ENCODE data around the gene CEP97. TPM values are rescaled to one million over a fixed set of nuclear protein-coding genes. Genes with fewer than 3 reads are reported as not detected.
A peak's percentile ranks its signal among the peaks of the same experiment; 100 is the strongest.

The CEP97 gene
- total RNA-seq, 2 experiments from 2014 or later = 23.3 to 26.2 TPM

DNA sequence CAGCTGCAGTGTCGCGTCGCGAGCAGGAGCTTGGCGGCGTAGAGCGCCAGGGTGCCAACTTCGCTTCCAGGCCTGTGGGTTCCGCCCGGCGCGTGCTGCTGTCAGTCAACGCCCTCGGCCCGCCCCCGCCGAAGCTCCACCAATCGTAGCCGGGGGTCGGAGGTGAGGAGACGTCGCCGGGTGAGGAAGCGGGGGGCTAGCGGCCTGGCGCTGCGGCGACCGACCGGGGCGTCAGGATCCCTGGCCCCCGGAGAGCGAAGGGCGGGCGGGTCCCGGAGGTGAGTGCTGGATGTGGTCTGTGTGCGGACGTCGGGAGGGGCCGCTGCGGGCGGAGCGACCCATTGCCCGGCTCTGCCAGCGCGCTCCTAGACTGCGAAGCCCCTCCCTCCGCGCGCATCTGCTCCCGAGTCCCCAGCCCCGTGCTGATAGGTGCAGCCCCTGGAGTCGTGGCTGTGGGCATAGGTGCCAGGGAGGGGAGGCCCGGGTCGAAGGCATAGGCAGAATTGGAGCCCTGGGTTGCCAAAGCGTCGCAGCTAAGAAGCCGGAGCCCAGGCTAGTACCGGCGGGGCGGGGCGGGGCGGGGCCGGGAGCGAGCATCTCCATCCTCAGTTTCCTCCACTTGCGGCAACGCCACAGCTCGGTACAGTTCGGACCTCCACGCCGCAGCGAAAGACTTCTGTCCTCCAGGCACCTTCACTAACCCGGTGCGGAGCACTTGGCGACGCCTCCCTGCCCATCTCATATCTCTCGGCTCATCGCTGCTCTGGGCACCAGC, 54.8 kb downstream of the CEP97 start, which contains the start of gene NXPE3:
TSS of gene NXPE3 (plus strand) at position 165 of the 775 bp plus-strand sequence. CDS start 6,386 bp downstream, outside the sequence.
- peak; percentile 95 for DNase-seq
- Mint-ChIP-seq H3K27ac (peak within 1 kb of the TSS; percentile 97), H3K4me1 (ENCODE audit: low read depth) (peaks cover 48% of the 10 kb centered on the region), H3K27me3 (ENCODE audit: low read depth) (no peaks in the 10 kb centered on the region), H3K9me3 (ENCODE audit: insufficient read depth) (no peaks in the 10 kb centered on the region), H3K4me3 (peak within 1 kb of the TSS; percentile 81), H3K36me3 (ENCODE audit: low read depth) (peaks cover 16% of the 10 kb centered on the region)
- ATAC-seq = peak; percentile 94
- ChIA-PET POLR2A (interaction anchor here (0.6 to 1.8 kb wide), 11 partner anchors 9 to 158 kb away, joined by 3 to 14 read pairs (median 3); partner anchors contain the start of genes CEP97, NFKBIZ and RPL24), CTCF (interaction anchor here (1.0 to 1.7 kb wide), 2 partner anchors 24 to 450 kb away, joined by 3 to 8 read pairs; no protein-coding TSS in a partner anchor)

DNA sequence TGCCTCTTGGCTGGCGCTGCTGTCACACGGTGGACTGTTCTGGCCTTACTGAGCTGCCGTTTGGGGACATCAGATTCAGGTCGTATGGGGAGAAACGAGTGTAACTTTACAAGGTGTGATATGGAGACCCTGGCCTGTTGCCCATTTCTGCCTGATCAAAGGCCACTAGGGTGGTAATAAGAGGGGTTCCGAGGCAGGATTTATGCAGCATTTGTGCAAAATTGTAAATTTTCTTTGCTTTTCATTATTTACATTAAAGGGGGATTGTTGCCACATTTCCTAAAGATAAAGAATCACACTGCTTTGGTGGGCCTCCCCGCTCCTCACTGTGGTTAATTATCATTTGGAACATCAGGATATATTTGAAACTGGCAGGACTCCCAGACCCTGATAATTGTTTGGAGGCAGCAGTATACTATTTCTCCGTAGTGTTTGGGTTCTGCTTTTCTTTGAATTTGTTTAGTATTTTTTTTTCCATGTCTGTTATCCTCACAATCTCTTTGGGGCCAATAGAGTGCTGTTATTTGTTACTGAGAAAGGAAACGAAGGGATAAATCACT, 55.5 kb downstream of the CEP97 start:
- H3K4me1 Mint-ChIP-seq (ENCODE audit: low read depth) = peaks cover 54% of the 10 kb centered on the region
- ATAC-seq = no peak
- H3K27ac Mint-ChIP-seq = peak overlapping the region; percentile 97
- H3K36me3 Mint-ChIP-seq (ENCODE audit: low read depth) = peaks cover 21% of the 10 kb centered on the region
- peak overlapping the region; percentile 81 for H3K4me3 Mint-ChIP-seq
- H3K9me3 Mint-ChIP-seq (ENCODE audit: insufficient read depth) = no peaks in the 10 kb centered on the region
- ChIA-PET POLR2A (interaction anchor here (1.5 to 1.8 kb wide), 3 partner anchors 9 to 55 kb away, joined by 3 to 14 read pairs (median 12); partner anchors contain the start of gene CEP97), CTCF (interaction anchor here (0.7 to 1.7 kb wide), 2 partner anchors 23 to 903 kb away, joined by 3 to 8 read pairs; no protein-coding TSS in a partner anchor)
- no peaks in the 10 kb centered on the region for H3K27me3 Mint-ChIP-seq (ENCODE audit: low read depth)
- DNase-seq = no peak

DNA sequence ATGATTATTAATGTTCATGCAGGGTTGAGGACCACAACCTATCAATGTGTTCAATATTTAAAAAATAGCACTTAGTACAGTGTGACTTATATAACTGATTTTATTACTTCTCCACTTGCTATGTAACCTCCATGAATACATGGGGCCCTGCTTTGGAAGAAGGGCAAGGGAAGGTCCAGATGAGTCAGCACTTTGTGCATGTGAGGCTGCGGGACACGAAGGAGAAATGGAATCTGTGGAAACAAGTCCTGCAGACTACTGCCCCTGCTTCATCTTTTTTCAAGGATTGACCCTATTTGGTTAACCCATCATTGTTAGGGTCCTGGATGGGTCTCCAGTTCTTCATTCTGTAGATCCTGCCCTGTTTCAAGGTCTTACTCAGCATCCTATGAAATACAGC, 56.2 kb downstream of the CEP97 start:
- Mint-ChIP-seq H3K27me3 (ENCODE audit: low read depth) (no peaks in the 10 kb centered on the region), H3K4me1 (ENCODE audit: low read depth) (peaks cover 62% of the 10 kb centered on the region), H3K36me3 (ENCODE audit: low read depth) (peaks cover 27% of the 10 kb centered on the region), H3K4me3 (peak overlapping the region; percentile 81), H3K9me3 (ENCODE audit: insufficient read depth) (no peaks in the 10 kb centered on the region), H3K27ac (no peak overlapping the region)
- POLR2A ChIA-PET = interaction anchor here (0.6 to 1.5 kb wide), 2 partner anchors 8 to 1443 kb away, joined by 3 read pairs; no protein-coding TSS in a partner anchor
- DNase-seq = no peak
- no peak for ATAC-seq
- CTCF ChIA-PET = interaction anchor here (0.7 to 1.4 kb wide), 3 partner anchors 56 to 902 kb away, joined by 3 to 4 read pairs (median 3); partner anchors contain the start of gene CEP97

DNA sequence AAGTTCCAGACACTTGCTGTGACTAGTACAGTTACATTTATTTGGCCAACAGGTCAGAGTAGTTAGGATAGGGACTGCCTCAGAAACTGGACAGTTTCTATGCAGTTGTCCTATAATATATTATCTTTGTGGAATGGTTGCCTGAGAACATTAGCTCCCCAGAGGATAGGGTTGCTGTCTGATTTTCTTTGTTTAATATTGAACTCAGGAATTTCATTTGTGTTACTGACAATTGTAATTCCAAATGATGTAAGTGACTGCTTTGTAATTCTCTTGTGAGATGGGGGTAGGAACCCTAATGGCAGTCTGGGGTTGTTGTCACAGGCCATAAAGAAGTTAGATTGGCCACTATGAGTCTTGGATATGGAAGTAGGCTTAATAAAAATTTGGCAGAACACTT, 56.8 kb downstream of the CEP97 start:
- CTCF ChIA-PET = interaction anchor here (0.7 to 1.4 kb wide), 2 partner anchors 56 to 96 kb away, joined by 3 to 4 read pairs; partner anchors contain the start of gene CEP97
- POLR2A ChIA-PET = interaction anchor here (1.2 kb wide), 1 partner anchor 95 kb away, joined by 4 read pairs; the partner anchor contains the start of gene RPL24
- H3K36me3 Mint-ChIP-seq (ENCODE audit: low read depth) = peaks cover 32% of the 10 kb centered on the region

DNA sequence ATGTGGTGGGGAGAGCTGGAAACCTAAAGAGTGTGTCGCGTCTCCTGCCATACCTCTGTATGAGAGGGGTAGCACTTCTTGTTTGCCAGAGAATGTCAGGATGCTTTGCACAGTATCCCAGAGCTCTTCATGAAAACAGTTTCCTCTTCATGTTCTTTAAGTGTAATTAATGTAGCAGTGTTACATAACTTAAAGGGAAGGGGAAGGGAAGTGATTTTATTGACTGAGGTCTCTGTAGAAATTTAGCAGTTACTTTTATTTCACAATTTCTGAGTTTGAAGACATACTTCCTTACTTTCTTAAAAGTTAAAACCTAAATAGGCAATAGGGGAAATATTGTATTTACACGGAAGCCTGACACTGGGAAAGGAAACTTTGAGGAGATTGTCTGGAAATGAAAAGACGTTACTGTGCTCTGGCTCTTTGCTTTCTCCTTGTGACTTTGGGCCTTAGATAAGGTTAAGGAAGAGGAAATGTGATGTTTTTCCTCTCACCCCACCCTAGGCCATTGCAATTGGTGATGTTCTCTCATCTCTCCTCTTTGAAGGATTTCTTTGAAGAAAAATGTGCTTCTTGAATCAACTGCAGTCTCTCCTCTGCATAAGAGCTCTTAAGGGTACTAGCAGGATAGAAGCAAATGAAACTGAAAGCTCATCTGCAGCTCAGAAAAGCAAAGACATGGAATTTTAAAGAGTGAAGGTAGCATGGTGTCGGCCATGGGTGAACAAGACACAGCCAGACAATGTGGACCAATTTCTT, 60.6 kb downstream of the CEP97 start:
- DNase-seq (no peak), ATAC-seq (peak; percentile 75)
- Mint-ChIP-seq H3K27ac (peak overlapping the region; percentile 85), H3K36me3 (ENCODE audit: low read depth) (peaks cover 67% of the 10 kb centered on the region), H3K4me3 (peak overlapping the region; percentile 44), H3K4me1 (ENCODE audit: low read depth) (peaks cover 50% of the 10 kb centered on the region), H3K27me3 (ENCODE audit: low read depth) (no peaks in the 10 kb centered on the region), H3K9me3 (ENCODE audit: insufficient read depth) (no peaks in the 10 kb centered on the region)
- CTCF ChIA-PET = interaction anchor here (0.6 to 4.1 kb wide), 5 partner anchors 18 to 440 kb away, joined by 3 to 22 read pairs (median 4); partner anchors contain the start of genes CEP97 and TRMT10C
- POLR2A ChIA-PET = interaction anchor here (0.9 to 2.7 kb wide), 3 partner anchors 43 to 99 kb away, joined by 3 to 7 read pairs (median 3); partner anchors contain the start of gene RPL24

More for the DNA sequence above, 56.8 kb downstream of the CEP97 start:
- Mint-ChIP-seq H3K27me3 (ENCODE audit: low read depth) (no peaks in the 10 kb centered on the region), H3K27ac (no peak overlapping the region), H3K9me3 (ENCODE audit: insufficient read depth) (no peaks in the 10 kb centered on the region), H3K4me3 (no peak overlapping the region), H3K4me1 (ENCODE audit: low read depth) (peaks cover 66% of the 10 kb centered on the region)
- no peak for DNase-seq
- no peak for ATAC-seq

DNA sequence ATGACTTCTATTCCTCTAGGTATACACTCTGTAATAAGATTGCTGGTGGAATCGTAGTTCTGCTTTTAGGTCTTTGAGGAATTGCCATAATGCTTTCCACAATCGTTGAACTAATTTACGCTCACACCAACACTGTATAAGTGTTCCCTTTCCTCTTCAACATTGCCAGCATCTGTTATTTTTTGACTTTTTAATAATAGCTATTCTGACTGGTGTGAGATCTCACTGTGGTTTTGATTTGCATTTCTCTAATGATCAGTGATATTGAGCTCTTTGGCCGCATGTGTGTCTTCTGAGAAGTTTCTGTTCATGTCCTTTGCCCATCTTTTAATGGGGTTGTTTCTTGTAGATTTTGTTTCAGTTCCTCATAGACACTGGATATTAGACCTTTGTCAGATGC, 67.4 kb downstream of the CEP97 start:
- Mint-ChIP-seq H3K4me3 (no peak overlapping the region), H3K27me3 (ENCODE audit: low read depth) (no peaks in the 10 kb centered on the region), H3K27ac (no peak overlapping the region), H3K9me3 (ENCODE audit: insufficient read depth) (peaks cover 5% of the 10 kb centered on the region), H3K36me3 (ENCODE audit: low read depth) (peaks cover 92% of the 10 kb centered on the region), H3K4me1 (ENCODE audit: low read depth) (peaks cover 16% of the 10 kb centered on the region)
- no peak for DNase-seq
- ATAC-seq = no peak
- CTCF ChIA-PET = interaction anchor here (1.8 to 3.0 kb wide), 2 partner anchors 11 to 18 kb away, joined by 4 to 13 read pairs; no protein-coding TSS in a partner anchor
- POLR2A ChIA-PET = interaction anchor here (0.8 kb wide), 1 partner anchor 11 kb away, joined by 3 read pairs; no protein-coding TSS in a partner anchor

DNA sequence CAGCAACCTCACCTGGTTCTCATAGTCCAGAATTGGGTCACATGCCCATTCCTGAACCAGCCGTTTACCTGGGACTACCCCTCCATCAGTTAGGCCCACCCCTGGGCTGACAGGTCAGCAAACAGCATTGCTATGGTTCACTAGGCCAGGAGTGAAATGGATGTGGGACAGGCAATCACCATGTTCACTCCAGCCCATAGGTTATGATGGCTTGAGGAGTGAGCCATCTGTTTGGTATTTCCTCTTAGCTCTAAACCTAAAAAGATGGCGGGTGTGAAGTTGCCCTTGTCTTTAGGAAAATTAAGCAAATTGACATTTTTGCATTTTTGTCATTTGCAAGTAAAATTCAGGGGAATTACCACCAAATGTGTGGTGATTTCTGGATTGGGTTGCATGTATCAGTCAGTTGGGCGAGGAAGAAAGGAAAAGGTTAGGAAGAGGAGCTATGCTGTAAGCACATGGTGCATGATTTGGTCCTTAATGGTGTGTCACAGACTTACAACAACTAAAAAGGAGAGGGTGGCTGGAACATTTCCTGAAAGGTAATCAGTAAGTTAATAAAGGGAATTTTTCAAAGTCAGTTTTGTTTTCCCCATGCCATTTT, 71.8 kb downstream of the CEP97 start:
- Mint-ChIP-seq H3K9me3 (ENCODE audit: insufficient read depth) (peaks cover 5% of the 10 kb centered on the region), H3K4me3 (no peak overlapping the region), H3K36me3 (ENCODE audit: low read depth) (peaks cover 64% of the 10 kb centered on the region), H3K27ac (no peak overlapping the region), H3K4me1 (ENCODE audit: low read depth) (peaks cover 14% of the 10 kb centered on the region), H3K27me3 (ENCODE audit: low read depth) (no peaks in the 10 kb centered on the region)
- ChIA-PET POLR2A (no interaction called here), CTCF (interaction anchor here (0.6 to 1.4 kb wide), 4 partner anchors 10 to 429 kb away, joined by 3 read pairs; no protein-coding TSS in a partner anchor)
- DNase-seq (no peak), ATAC-seq (no peak)

DNA sequence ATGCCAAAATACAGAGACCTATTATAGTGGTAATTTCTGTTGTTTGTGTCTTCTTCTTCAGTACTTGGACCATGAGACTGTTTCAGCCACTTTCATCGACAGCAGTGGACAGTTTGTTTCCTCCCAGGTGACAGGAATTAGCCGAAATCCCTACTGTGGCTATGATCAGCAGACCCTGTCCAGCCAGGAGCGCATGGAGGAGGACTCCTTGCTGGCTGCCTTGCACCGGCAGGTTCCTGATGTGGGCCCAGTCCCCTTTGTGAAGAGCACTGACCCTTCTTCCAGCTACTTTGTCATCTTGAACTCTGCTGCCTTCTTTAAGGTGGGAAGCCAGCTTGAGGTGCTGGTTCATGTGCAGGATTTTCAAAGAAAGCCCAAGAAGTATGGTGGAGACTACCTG, 76.8 kb downstream of the CEP97 start:
- H3K27me3 Mint-ChIP-seq (ENCODE audit: low read depth) = no peaks in the 10 kb centered on the region
- POLR2A ChIA-PET = no interaction called here
- H3K36me3 Mint-ChIP-seq (ENCODE audit: low read depth) = peaks cover 46% of the 10 kb centered on the region
- DNase-seq = no peak
- no peak overlapping the region for H3K27ac Mint-ChIP-seq
- no peak for ATAC-seq
- CTCF ChIA-PET = interaction anchor here (1.3 to 7.0 kb wide), 6 partner anchors 8 to 424 kb away, joined by 4 to 132 read pairs (median 15); no protein-coding TSS in a partner anchor
- H3K4me1 Mint-ChIP-seq (ENCODE audit: low read depth) = peaks cover 15% of the 10 kb centered on the region
- no peaks in the 10 kb centered on the region for H3K9me3 Mint-ChIP-seq (ENCODE audit: insufficient read depth)
- no peak overlapping the region for H3K4me3 Mint-ChIP-seq

DNA sequence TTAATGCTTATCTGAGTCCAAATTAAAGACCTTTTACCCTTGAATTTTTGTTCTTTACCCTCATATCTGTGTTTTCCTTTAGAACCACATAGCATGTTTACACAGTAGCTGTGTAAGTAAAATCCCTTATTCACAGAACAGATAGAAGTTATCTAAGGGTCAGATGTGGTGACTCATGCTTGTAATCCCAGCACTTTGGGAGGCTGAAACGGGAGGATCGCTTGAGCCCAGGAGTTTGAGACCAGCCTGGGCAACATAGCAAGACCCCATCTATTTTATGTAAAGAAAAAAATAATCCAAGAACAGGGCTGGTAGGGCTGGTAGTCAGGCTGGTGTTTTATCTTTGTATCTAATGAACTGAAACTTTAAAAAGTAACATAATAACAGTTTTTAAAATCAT, 77.8 kb downstream of the CEP97 start:
- no peaks in the 10 kb centered on the region for H3K9me3 Mint-ChIP-seq (ENCODE audit: insufficient read depth)
- H3K27ac Mint-ChIP-seq = no peak overlapping the region
- H3K4me1 Mint-ChIP-seq (ENCODE audit: low read depth) = peaks cover 11% of the 10 kb centered on the region
- CTCF ChIA-PET = interaction anchor here (0.8 to 7.0 kb wide), 32 partner anchors 9 to 423 kb away, joined by 3 to 132 read pairs (median 4); partner anchors contain the start of genes CEP97, NFKBIZ, NXPE3 and PCNP
- no peak for DNase-seq
- POLR2A ChIA-PET = no interaction called here
- no peak overlapping the region for H3K4me3 Mint-ChIP-seq
- no peaks in the 10 kb centered on the region for H3K27me3 Mint-ChIP-seq (ENCODE audit: low read depth)
- no peak for ATAC-seq
- H3K36me3 Mint-ChIP-seq (ENCODE audit: low read depth) = peaks cover 43% of the 10 kb centered on the region

DNA sequence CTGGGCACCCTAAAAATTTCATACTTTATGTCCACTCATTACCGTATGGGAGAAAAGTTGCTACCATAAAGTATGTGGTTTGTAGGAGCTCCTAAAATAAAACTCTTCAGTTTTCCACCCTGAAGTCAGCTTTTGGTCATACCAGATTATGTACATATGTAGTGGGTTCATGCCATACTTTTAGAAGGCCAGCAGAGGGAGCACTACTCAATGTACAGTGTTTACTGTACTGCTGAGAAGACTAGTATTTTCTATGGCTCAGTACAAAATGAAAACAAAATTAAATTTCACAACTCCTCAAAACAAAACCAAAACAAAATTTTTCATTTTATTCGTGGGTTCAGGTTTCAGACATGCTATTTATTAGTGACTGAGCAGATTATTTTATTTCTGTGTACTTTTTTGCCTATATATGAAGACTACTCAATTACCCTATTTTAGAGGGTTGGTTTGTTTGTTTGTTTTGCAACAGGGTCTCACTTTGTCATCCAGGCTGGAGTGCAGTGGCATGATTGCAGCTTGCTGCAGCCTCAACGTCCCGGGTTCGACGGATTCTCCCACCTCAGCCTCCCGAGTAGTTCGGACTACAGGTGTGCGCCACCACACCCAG, 78.9 kb downstream of the CEP97 start:
- POLR2A ChIA-PET = interaction anchor here (0.6 to 1.2 kb wide), 3 partner anchors 11 to 1412 kb away, joined by 3 to 7 read pairs (median 7); partner anchors contain the start of gene NFKBIZ
- H3K36me3 Mint-ChIP-seq (ENCODE audit: low read depth) = peaks cover 39% of the 10 kb centered on the region

More for the DNA sequence above, 78.9 kb downstream of the CEP97 start:
- no peaks in the 10 kb centered on the region for H3K27me3 Mint-ChIP-seq (ENCODE audit: low read depth)
- peaks cover 11% of the 10 kb centered on the region for H3K4me1 Mint-ChIP-seq (ENCODE audit: low read depth)
- no peak overlapping the region for H3K4me3 Mint-ChIP-seq
- DNase-seq = peak; percentile 82
- peak; percentile 99 for ATAC-seq
- CTCF ChIA-PET = interaction anchor here (0.6 to 7.0 kb wide), 42 partner anchors 8 to 733 kb away, joined by 3 to 132 read pairs (median 4); partner anchors contain the start of genes CEP97, NFKBIZ, NXPE3 and PCNP
- H3K9me3 Mint-ChIP-seq (ENCODE audit: insufficient read depth) = no peaks in the 10 kb centered on the region
- H3K27ac Mint-ChIP-seq = peak overlapping the region; percentile 39
